GM21529 (cell line): ENCODE results near the gene SLC25A48.

Experiments used
- ATAC-seq: cut with Tn5 transposase; IDR thresholded peaks from one replicate; pipeline ENCODE4 v1.9.1; 2021; ENCODE audit not compliant: unreplicated experiment

SLC25A48 gene

DNA sequence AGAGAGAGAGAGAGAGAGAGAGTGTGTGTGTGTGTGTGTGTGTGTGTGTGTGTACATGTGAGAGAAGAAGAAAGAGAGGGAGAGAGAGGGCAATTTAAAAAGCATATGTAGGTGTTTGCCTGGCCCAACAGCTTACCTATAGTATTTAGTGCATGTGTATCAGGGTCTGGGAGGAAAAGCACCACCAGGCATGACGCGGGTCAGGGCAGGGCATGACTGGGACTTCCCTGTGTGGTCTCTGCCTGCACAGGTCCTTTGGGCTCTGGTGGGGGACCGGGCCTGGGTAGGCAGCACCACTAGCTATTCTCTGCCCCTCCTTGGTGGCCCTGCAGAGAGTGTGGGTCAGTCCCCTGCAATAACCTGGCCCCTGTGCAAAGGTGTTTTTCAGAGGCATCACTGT, 45.1 kb downstream of the SLC25A48 start:
- ATAC-seq, result no peak

DNA sequence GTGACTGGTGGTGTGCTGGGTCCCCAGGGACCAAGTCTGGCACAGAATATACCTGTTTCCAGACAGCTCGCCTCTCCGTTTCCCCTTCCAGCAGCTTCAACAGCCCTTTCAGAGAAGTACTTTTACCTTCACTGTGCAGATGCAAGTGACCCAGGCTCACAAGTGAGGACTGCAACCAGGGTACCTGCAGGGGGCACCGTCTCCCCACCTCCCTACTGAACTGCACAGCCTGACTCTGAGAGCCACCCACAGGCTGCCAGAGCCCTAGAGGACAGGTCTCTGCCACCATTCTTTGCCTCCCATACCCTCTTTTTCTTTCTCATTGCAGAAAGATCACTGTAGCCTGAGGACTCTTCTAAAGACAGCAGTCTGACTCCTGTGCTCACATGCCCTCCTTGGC, 45.8 kb downstream of the SLC25A48 start:
- no peak for ATAC-seq

GRCh38 chr5:135880801-135881200, 46.3 kb downstream of the SLC25A48 start:
- ATAC-seq, result no peak

DNA sequence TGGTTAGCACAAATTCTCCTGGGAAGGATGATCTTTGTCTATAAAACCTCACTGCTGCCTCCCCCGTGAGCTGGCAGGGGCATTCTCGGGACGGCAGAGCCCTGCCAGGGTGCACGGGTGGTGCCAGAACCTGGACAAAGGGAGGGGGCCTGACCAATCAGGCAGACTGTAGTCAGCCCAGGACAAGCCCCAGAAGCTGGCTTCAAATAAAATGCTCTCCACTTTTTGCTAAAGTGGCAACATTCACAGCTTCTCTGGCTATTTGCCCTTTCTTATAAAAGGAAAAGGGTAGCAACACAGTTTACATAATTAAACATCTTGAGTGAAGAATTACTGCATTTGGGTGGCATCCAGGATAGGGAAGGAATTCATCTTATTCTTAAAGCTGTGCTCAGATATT, 46.8 kb downstream of the SLC25A48 start:
- ATAC-seq, result no peak

GRCh38 chr5:135881819-135882218, 47.4 kb downstream of the SLC25A48 start:
- ATAC-seq, result no peak

- no peak for ATAC-seq
Observed at GRCh38 chr5:135883026-135883425, 48.6 kb downstream of the SLC25A48 start.

DNA sequence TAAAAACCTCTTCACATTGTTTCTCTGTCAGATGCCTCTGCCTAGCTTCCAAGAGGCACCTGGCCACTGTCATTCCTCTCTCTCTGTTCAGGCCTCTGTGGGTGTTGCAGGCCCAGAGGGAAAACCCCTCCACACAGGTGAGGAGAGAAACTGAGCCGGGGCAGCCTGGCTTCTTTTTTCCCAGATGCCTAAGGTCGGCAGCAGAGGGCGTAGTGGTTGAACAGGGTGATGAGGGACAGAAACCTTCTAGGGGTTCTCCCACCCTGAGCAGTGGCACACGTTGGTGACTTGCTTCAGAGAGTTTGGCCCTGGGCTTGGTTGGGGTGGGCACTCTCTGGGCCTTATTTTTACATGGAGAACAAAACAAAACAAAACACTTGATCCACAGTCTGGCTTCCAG, 49.0 kb downstream of the SLC25A48 start:
- ATAC-seq, result no peak

DNA sequence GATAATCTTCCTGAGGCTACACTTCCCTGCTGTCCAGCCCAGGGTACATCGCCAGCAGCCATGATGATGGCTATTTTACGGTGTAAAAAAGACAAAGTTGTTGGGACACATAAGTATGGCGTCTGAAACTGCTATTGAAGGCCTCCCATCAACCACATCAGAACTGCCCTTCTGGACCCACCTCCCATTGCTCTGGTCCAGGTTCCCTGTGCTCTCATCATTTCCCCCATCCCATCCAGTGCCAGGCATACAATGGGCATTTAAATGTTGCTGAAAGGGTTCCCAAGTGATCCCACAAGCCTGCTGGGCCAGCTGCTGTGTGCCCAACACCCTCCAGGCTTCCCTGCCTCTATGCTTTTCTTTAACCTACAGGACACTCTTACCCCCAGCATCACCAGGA, 50.6 kb downstream of the SLC25A48 start:
- no peak for ATAC-seq

- no peak for ATAC-seq
Observed at GRCh38 chr5:135886136-135886535, 51.7 kb downstream of the SLC25A48 start.

DNA sequence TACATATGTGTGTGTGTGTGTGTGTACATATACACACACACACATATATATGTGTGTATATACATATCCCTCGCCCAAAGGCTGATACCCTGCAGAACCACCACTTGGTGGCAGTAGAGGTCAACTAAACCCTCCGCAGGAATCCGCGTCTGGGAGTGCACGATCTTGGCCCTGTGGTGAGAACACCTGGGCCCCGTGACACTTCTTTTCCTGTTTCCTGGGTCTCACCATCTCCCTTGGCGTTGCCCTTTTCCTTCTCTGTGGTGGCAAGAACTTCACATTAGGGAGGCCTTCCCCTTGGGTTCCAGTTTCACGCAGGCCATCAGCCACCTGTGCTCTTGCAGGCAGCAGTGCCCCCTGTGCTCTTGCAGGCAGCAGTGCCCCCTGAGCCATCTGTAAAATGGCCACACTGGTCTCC, 53.0 kb downstream of the SLC25A48 start:
- peak; percentile 86 for ATAC-seq

- no peak for ATAC-seq
Observed at GRCh38 chr5:135887881-135888614, 53.6 kb downstream of the SLC25A48 start.

DNA sequence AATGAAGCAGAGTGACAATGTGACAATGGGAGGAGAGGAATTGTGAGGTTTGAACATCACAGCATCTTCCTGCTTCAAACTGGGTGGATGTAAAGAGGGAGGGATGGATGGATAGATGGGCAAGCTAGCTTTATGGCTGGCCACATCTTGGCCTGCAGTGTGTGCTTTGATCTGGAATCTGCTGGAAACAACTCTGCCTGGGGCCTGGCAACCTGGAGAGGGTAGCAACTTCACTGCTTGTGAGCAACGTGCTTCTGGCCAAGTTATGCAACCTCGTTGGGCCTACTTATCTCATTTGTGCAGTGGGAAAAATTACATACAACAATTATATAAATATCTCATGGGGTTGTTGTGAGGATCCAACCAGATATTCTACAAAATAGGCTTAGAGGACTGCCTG, 55.8 kb downstream of the SLC25A48 start:
- ATAC-seq, result no peak

- ATAC-seq, result peak; percentile 70
Observed at GRCh38 chr5:135890867-135891266, 56.4 kb downstream of the SLC25A48 start.

GRCh38 chr5:135891268-135891667, 56.8 kb downstream of the SLC25A48 start:
- no peak for ATAC-seq

DNA sequence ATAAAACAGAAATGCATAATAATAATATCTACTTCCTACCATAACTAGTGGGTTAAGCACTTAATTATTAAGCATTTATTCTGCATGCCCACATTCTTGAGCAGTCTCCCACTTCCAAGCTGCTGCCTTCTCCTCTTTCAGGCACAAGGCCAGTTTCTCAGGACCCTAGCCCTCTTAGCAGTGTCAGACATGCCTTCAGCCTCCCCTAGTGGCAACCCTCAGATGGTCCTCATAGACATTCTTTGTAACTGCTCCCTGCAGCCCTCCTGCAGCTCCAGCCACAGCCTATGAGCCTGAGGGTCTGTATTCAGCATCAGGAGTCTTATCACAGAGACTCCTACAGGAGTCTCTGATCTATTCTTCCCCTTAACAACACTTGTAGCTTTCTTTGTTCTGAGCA, 57.3 kb downstream of the SLC25A48 start:
- ATAC-seq, result no peak

DNA sequence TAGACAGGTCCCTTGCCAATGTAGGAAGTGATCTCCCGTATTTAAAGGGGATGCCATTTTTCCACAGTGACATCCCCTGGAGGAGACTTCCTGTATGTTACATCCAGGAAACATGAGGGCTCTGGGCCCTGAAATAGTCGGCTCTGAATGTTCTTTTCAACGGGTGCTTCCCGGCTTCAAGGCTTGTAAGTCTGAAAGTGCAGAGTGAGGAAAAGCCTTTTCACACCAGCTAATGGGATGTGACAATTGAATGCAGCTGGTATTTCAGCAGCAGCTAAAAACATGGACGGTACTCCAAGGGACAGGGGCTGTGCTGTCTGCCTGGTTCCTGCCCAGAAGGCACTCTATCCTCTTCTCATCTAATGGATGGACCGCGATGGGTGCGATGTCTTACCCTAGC, 59.8 kb downstream of the SLC25A48 start:
- no peak for ATAC-seq

- ATAC-seq, result no peak
Observed at GRCh38 chr5:135894789-135895188, 60.3 kb downstream of the SLC25A48 start.

GRCh38 chr5:135895474-135896006, 61.1 kb downstream of the SLC25A48 start, which contains the start of gene IL9:
TSS of gene IL9 (minus strand) at chr5:135895841. CDS start at chr5:135895816, 25 bp downstream.
- no peak for ATAC-seq

DNA sequence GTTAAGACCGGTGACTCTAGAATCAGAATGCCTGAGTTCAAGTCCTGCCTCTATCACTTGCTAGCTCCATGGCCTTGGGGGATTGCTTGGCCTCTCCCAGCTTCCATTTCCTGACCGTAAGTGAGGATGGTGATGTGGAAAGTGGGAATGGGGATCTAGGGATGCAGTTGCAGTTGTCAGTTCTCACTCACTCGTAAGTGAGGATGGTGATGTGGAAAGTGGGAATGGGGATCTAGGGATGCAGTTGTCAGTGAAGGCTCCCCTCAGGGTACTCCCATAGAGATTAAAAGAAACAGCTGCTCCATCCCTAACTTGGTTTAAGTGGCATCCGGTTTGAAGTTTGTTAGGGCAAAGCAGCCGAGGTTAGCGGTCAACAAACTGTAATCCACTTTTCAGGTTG, 64.2 kb downstream of the SLC25A48 start:
- no peak for ATAC-seq

GRCh38 chr5:135900276-135900675, 65.8 kb downstream of the SLC25A48 start:
- no peak for ATAC-seq

- no peak for ATAC-seq
Observed at GRCh38 chr5:135901633-135902032, 67.2 kb downstream of the SLC25A48 start.

DNA sequence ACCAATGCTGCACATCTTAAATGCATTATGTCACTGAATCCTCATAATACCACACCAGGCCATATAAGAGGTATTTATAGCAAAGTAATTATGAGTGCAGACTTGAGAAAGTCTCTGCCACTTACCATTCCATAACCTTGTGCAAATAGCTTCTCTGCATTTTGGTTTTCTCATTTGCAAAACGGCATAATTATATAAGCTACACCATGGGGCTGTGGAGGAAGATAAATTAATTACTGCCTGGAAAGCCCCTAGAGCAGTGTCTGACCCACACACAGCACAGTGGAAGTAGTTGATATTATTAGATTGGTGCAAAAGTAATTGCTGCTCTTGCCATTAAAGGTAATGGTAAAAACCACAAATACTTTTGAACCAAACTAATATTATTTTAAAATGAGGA, 70.7 kb downstream of the SLC25A48 start:
- ATAC-seq, result no peak
